Motor neuron (in vitro differentiated cells): ENCODE results near the gene KRTAP20-1. TPM values are rescaled to one million over a fixed set of nuclear protein-coding genes. Genes with fewer than 3 reads are reported as not detected.

Experiments
- ATAC-seq, 8 experiments: fragments of 200-7000 bp; cut with Tn5 transposase; replicated peaks in 6 of 8; 2 replicates each; pipeline ENCODE4 v1.8.0; 2021; ENCODE audit warnings: mild to moderate bottlenecking in 8 of 8, moderate library complexity in 8 of 8
- H3K27ac ChIP-seq, 2 donors: fragments of 250-450 bp; sonication (Bioruptor Pico); 2 replicates each; pipeline ENCODE4 v1.9.0; 2021; ENCODE audit warnings: antibody characterized with exemption in 2 of 2, mild to moderate bottlenecking in 2 of 2, moderate library complexity in 1 of 2
- H3K4me1 ChIP-seq, 2 donors: fragments of 250-450 bp; sonication (Bioruptor Pico); replicated peaks in 1 of 2; 2 replicates each; pipeline ENCODE4 v1.6.1; 2021; ENCODE audit warnings: antibody characterized with exemption in 2 of 2, mild to moderate bottlenecking in 2 of 2, moderate library complexity in 1 of 2
- H3K4me3 ChIP-seq, 5 donors: fragments of 250-450 bp; sonication (Bioruptor Pico); 2 replicates each; pipeline ENCODE4 v1.9.0; 2021; ENCODE audit warnings: antibody characterized with exemption in 5 of 5, mild to moderate bottlenecking in 5 of 5, moderate library complexity in 4 of 5
- WGBS, 10 experiments: fragments of 450-650 bp; shearing (Covaris generic); methylation state at CpG; one replicate each; pipeline ENCODE4 v1.0.0; 2022; 5-methylcytosine and 5-hydroxymethylcytosine counted together
- in situ Hi-C, 9 experiments: fragments of 400-800 bp; cut with MboI; loops; one replicate each; pipeline ENCODE4 v1.15.0; 2021; ENCODE audit warnings: low sequenced_read_pairs in 9 of 9, low pct_unique_long_range_greater_than_20kb in 2 of 9; ENCODE audit not compliant: unreplicated experiment in 9 of 9
- total RNA-seq, 8 experiments: library from RNA; unstranded; fragments of 300-600 nt; gene quantifications; 2 replicates each; pipeline versions ENCODE4 v1.2.3 to v1.2.4, GENCODE V29; 2022

Gene KRTAP20-1
- total RNA-seq, 8 experiments from 2014 or later = not detected

DNA sequence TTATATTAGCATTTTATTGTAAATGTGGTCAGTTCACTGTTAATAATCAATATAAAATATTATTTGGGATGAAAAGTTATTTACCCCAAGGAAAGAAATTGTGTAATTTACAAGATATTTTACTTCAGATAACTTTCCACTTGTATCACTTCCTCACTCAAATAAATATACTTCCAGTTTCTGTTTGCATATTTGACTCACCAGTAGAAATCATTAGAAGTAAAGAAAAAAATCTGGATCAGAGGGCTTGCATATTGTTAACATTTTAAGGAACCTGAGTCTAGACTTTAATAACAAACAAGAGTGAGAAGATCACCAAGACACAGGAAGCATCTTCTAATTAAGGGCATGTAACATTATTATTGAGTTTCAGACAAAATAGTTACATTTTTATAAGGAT lies 3.9 kb downstream of the KRTAP20-1 start:
- H3K27ac ChIP-seq = no peak overlapping the region
- H3K4me3 ChIP-seq = no peak overlapping the region
- no peak for ATAC-seq
- in situ Hi-C loops = no loop called here
- H3K4me1 ChIP-seq = no peaks in the 10 kb centered on the region

DNA sequence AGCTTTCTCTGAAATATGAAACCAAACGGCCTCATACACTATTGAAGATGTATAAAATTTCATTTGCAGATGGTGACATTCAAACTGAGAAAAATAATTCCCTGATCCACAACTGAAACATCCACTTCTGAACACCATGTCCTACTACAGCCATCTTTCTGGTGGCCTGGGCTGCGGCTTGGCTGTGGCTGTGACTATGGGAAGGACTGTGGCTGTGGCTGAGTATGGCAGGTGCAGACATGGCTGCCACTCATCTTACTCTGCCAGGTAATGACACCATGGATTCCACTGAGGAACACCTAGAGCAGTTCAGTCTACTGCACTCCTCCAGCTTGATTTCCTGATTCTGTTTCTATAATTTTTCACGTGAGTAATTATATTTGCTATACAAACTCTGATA lies 4.3 kb downstream of the KRTAP20-1 start, which contains the start of gene KRTAP20-4:
Gene KRTAP20-4, plus strand, starts transcription at position 106 of the 400 bp plus-strand sequence.
- no peak within 1 kb of the TSS for H3K4me3 ChIP-seq
- ATAC-seq = no peak
- WGBS, 10 experiments = 0 to 100% (median 67%) methylated on average over 1 to 3 of the region's 3 CpGs; no CpG with 5 or more reads in 1 of the 10 experiments
- in situ Hi-C loops = no loop called here
- H3K27ac ChIP-seq = no peak within 1 kb of the TSS
- no peaks in the 10 kb centered on the region for H3K4me1 ChIP-seq

DNA sequence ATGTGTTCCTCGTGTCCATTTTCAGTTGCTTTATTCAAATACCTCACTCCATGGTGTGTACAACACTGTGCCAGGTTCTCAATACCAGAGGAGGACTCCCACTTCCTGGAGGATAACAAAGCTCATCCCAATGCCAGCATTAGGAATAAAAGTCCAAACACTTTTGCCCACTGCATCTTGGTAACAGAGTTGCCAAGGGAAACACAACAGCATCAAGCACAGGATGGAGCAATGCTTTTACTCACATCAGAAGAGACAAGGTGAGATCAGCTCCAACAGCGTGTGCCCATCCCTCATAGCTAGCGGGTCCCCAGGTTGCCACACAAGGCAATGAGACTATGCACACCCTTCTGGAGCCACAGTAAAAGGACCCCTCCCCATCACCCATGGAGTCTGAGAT lies 7.1 kb downstream of the KRTAP20-1 start:
- no peaks in the 10 kb centered on the region for H3K4me1 ChIP-seq
- no peak overlapping the region for H3K27ac ChIP-seq
- 17 to 100% (median 87%) methylated on average over 1 to 2 of the region's 3 CpGs; no CpG with 5 or more reads in 2 of the 10 experiments for WGBS, 10 experiments
- ATAC-seq = no peak
- in situ Hi-C loops = no loop called here
- H3K4me3 ChIP-seq = no peak overlapping the region

DNA sequence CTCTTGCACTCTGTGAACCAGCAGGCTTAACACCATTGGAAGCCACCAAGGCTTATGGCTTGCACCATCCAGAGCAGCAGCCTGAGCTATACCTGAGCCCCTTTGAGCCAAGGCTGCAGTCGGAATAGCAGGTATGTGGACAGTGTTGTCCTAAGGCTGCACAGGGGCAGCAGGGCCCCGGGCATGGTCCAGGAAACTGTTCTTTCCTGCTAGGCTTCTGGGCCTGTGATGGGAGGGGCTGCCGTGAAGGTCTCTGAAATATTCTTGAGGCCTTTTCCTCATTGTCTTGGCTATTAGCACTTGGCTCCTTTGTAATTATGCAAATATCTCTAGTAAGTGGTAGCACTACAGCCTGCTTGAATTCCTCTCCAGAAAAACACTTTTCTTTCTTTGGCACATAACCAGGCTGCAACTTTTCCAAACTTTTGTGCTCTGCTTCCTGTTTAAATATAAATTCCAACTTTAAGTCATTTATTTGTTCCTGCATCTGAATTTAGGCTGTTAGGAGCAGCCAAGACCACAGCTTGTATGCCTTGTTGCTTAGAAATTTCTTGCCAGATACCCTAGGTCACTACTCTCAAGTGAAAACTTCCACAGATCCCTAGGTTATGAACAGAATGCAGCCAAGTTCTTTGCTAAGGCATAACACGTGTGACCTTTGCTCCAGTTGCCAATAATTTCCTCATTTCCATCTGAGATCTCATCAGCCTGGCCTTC lies 9.4 kb downstream of the KRTAP20-1 start:
- H3K4me1 ChIP-seq = no peaks in the 10 kb centered on the region
- H3K4me3 ChIP-seq = no peak overlapping the region
- ATAC-seq = no peak
- H3K27ac ChIP-seq = no peak overlapping the region
- in situ Hi-C loops = no loop called here
- 0 to 81% (median 65%) methylated on average over 1 to 4 of the region's 4 CpGs; no CpG with 5 or more reads in 1 of the 10 experiments for WGBS, 10 experiments

DNA sequence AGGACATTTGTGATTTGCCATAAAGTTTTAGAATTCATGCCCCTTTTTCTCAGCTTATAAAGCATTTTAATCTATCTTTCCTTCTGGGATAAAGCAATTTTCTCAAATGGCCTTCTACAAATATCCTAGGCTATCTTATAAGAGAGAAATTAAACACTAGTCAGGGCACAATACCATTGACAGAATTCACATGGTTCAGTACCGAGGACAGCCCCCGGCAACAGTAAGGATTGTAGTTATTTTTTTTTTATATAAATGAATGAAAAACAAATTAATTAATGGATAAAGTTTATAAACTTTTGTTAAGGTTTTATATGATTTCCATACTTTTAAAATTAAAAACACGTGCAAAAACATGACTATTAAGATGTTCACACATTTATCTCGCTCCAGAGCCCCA lies 11.9 kb downstream of the KRTAP20-1 start:
- H3K4me1 ChIP-seq = no peaks in the 10 kb centered on the region
- no peak overlapping the region for H3K4me3 ChIP-seq
- no peak overlapping the region for H3K27ac ChIP-seq
- no peak for ATAC-seq
- in situ Hi-C loops = no loop called here
- 3 to 100% (median 76%) methylated on average over 1 to 4 of the region's 4 CpGs for WGBS, 10 experiments

DNA sequence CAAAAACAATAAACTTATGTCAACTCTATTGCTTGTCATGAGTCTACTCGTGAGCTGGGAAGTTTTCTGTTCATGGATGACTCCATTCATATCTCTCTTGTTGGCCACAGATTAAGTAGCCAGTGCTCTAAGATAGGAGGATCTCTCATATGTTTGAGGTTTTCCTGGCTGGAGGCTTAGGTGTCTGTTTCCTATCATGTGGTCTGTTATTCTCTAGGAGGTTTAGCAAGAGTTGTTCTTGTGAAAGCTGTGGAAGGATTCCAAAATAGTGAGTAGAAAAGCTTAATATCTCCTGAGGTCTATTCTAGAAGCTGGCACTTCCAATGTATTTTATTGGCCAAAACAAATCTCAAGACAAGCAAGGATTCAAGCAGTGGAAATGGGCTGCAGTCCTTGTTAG lies 13.0 kb downstream of the KRTAP20-1 start:
- no peak for ATAC-seq
- WGBS, 10 experiments = 0 to 75% (median 67%) methylated on average over 1 of the region's 1 CpG; no CpG with 5 or more reads in 3 of the 10 experiments
- Histone ChIP-seq H3K4me3 (no peak overlapping the region), H3K27ac (no peak overlapping the region), H3K4me1 (no peaks in the 10 kb centered on the region)
- in situ Hi-C loops = no loop called here

DNA sequence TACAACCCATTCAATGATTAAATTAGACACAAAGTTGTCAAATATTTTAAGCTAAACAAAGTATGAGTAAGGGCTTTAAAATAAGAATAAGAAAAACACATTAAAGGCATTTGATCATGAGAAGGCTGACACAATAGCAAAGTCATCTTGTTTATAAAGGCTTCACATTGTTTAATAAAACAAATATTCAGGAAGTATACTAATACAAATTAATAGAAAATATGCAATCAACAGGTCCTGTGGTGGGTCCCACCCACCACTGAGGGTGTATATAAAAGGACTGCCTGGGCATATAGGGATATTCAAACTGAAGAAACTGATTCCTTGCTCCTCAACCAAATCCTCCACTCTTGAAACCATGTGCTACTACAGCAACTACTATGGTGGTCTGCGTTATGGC lies 18.7 kb downstream of the KRTAP20-1 start, which contains the start of gene KRTAP20-2:
Gene KRTAP20-2, plus strand, starts transcription at position 301 of the 400 bp plus-strand sequence. Its CDS starts 58 bp downstream, at position 359.
- no peaks in the 10 kb centered on the region for H3K4me1 ChIP-seq
- H3K4me3 ChIP-seq = no peak within 1 kb of the TSS
- no peak for ATAC-seq
- in situ Hi-C loops = no loop called here
- H3K27ac ChIP-seq = no peak within 1 kb of the TSS
- 0 to 88% (median 56%) methylated on average over 1 of the region's 1 CpG; no CpG with 5 or more reads in 6 of the 10 experiments for WGBS, 10 experiments

DNA sequence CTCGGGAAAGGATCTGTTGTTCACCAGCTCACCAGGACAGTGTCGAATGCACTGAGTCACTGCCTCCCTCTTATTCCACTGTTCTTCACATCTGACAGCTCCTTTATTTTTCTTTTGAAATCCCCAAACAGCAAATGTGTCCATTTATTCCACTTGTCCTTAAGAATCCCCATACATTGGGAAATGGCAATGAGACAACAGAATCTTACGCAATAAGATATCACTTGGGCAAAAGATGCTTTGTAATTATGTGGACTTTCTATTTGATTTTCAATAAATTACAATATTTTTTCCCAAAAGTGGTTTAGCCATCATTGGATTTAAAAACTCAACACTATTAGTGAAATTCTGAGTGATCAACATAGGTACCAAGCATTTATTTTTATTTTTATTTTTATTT lies 22.5 kb downstream of the KRTAP20-1 start:
- H3K4me1 ChIP-seq = no peaks in the 10 kb centered on the region
- in situ Hi-C loops = no loop called here
- WGBS, 10 experiments = 30 to 100% (median 87%) methylated on average over 1 to 3 of the region's 3 CpGs; no CpG with 5 or more reads in 2 of the 10 experiments
- H3K27ac ChIP-seq = no peak overlapping the region
- no peak for ATAC-seq
- no peak overlapping the region for H3K4me3 ChIP-seq

DNA sequence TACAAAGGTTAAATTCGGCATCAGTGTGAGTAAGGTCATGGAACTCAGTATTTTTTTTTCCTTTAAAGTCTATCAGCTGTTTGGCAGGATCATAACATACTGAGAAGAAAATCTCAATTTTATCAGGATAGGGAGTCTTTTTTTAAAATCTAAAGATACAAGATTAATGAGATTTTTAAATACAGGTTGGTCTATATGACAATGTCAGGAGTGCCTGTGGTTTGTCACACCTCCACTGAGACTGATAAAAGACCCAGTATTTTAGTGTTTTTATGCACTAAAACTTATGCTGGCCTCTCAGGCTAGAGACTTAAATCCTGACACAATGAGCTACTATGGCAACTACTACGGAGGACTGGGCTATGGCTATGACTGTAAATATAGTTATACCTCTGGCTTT lies 26.3 kb downstream of the KRTAP20-1 start, which contains the start of gene KRTAP20-3:
Gene KRTAP20-3, plus strand, starts transcription at position 301 of the 400 bp plus-strand sequence.
- Histone ChIP-seq H3K4me3 (no peak within 1 kb of the TSS), H3K4me1 (no peaks in the 10 kb centered on the region), H3K27ac (no peak within 1 kb of the TSS)
- 13 to 100% (median 87%) methylated on average over 1 to 2 of the region's 2 CpGs; no CpG with 5 or more reads in 4 of the 10 experiments for WGBS, 10 experiments
- ATAC-seq = no peak
- in situ Hi-C loops = no loop called here

DNA sequence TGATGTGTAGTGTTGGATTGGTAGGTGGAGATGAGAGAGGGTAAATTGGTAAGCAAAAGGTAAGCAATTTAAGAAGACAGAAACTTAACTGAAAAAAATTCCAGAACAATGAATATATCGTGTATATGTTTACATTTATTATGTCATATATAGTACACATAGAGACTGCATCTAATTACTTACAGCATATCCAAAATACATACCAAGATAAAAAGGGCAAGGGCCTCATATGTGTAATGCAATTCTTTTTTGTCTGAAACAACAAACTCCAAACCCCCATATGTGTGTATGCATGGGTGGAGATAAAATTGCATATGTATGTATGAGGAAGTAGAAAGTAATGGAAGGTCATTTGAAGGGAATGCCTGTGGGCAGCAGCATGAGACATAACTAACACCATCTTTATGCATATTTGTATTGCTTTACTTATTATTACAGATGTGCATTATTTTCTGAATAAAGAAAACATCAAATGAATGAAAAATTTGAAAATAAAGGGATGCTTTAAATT lies 30.7 kb downstream of the KRTAP20-1 start:
- 0 to 100% (median 21%) methylated on average over 1 of the region's 1 CpG; no CpG with 5 or more reads in 3 of the 10 experiments for WGBS, 10 experiments

DNA sequence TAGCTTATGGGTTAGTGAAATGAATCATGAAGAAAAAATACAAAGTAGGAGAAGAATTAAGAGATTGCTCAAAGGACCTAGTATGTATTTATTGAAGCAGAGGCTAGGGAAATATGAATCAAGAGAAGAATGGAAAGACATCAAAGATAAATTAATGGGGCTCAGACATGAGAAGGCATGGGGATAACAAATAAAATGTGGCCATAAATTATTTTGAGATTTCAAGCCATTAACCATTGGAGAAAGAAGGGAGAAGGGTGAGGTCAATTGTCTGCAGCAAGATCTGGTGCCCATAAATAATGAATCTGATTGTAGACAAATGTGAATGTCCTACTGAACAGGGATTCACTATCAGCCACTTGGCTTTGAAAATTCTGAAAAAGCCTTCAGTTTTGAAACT lies 36.7 kb downstream of the KRTAP20-1 start:
- Histone ChIP-seq H3K4me3 (no peak overlapping the region), H3K4me1 (peaks cover 0 to 3% of the 10 kb centered on the region in 2 donors), H3K27ac (no peak overlapping the region)
- ATAC-seq = peak in 5 of 8 experiments; percentile 28 to 83 (median 67)
- in situ Hi-C loops = no loop called here

More for the DNA sequence above, 30.7 kb downstream of the KRTAP20-1 start:
- no peak overlapping the region for H3K27ac ChIP-seq
- ATAC-seq = peak in 3 of 8 experiments; percentile 44 to 93 (median 80)
- H3K4me1 ChIP-seq = no peaks in the 10 kb centered on the region
- in situ Hi-C loops = no loop called here
- H3K4me3 ChIP-seq = no peak overlapping the region
